Panc1 (cell line): ENCODE measurements around the gene SMAD3. TPM values are rescaled to one million over a fixed set of nuclear protein-coding genes. Genes with fewer than 3 reads are reported as not detected.

Experiments
- ATAC-seq: fragments of 200-7000 bp; cut with Tn5 transposase; 2 replicates; pipeline ENCODE4 v1.9.1; 2020; ENCODE audit warnings: mild to moderate bottlenecking, moderate library complexity
- BruUV-seq: library from RNA; stranded (reverse); fragments of 400-500 nt; replicated peaks from 2 replicates; lab custom pipeline; 2021; lab: Mats Ljungman, UMichigan
- CTCF ChIA-PET: fragments of 300-600 bp; sonication (Branson Sonifier 250); formaldehyde crosslinking; loops from one replicate; lab custom pipeline; 2022; ENCODE audit warnings: antibody characterized with exemption; lab: Charles Lee
- POLR2A ChIA-PET: fragments of 300-600 bp; sonication (Branson Sonifier 250); formaldehyde crosslinking; loops from one replicate; lab custom pipeline; 2022; ENCODE audit warnings: antibody characterized with exemption; lab: Charles Lee
- DNase-seq: peaks from one replicate; pipeline ENCODE4 v3.0.0-alpha.2; 2010; ENCODE audit warnings: low read depth, low spot score
- H3K27ac ChIP-seq: 2 replicates; pipeline ENCODE4 v1.5.1; 2011; ENCODE audit warnings: mild to moderate bottlenecking, low read length, inconsistent platforms
- H3K27me3 ChIP-seq: fragments of 200-500 bp; sonication (Bioruptor generic); 2 replicates; pipeline ENCODE4 v1.6.0; 2014; ENCODE audit warnings: low read length, inconsistent platforms; ENCODE audit not compliant: control insufficient read depth, insufficient read depth
- H3K36me3 ChIP-seq: fragments of 200-500 bp; sonication (Bioruptor generic); 2 replicates; pipeline ENCODE4 v1.5.1; 2014; ENCODE audit warnings: inconsistent platforms, mild to moderate bottlenecking, low read length, moderate library complexity; ENCODE audit not compliant: control insufficient read depth, insufficient read depth
- H3K4me1 ChIP-seq: 2 replicates; pipeline ENCODE4 v1.5.1; 2011; ENCODE audit warnings: inconsistent platforms, mild to moderate bottlenecking, low read length, moderate library complexity; ENCODE audit not compliant: control insufficient read depth, insufficient read depth
- H3K4me3 ChIP-seq, 2 experiments: 2 replicates each; pipeline ENCODE4 v1.5.1; 2011 to 2012; ENCODE audit warnings: low read depth in 2 of 2, low read length in 2 of 2, mild to moderate bottlenecking in 2 of 2, inconsistent platforms in 1 of 2, moderate library complexity in 1 of 2
- H3K9me3 ChIP-seq: fragments of 200-500 bp; sonication (Bioruptor generic); 2 replicates; pipeline ENCODE4 v1.5.1; 2014; ENCODE audit warnings: low read depth, mild to moderate bottlenecking, inconsistent platforms, low read length, moderate library complexity; ENCODE audit not compliant: control insufficient read depth, insufficient read depth
- CTCF ChIP-seq: fragments of 450-650 bp; IDR thresholded peaks from 2 replicates; pipeline ENCODE4 v1.5.1; 2017; ENCODE audit warnings: mild to moderate bottlenecking
- POLR2AphosphoS5 ChIP-seq: IDR thresholded peaks from 2 replicates; pipeline ENCODE4 v1.6.1; 2012; ENCODE audit warnings: mild to moderate bottlenecking, low read depth, low read length, moderate library complexity
- REST ChIP-seq, 2 experiments: IDR thresholded peaks; 2 replicates each; pipeline ENCODE4 v1.6.1; 2011 to 2012; ENCODE audit warnings: low read depth in 2 of 2, control low read depth in 1 of 2, low read length in 1 of 2, mild to moderate bottlenecking in 1 of 2, moderate library complexity in 1 of 2; ENCODE audit not compliant: insufficient read depth in 1 of 2
- SIN3A ChIP-seq: IDR thresholded peaks from 2 replicates; pipeline ENCODE4 v1.6.1; 2012; ENCODE audit warnings: low read depth, mild to moderate bottlenecking, low read length, moderate library complexity, borderline replicate concordance; ENCODE audit not compliant: insufficient read depth
- TCF7L2 ChIP-seq: IDR thresholded peaks from 2 replicates; pipeline ENCODE4 v1.6.1; 2011; ENCODE audit warnings: mild to moderate bottlenecking, low read depth, low read length, inconsistent platforms
- in situ Hi-C: cut with HindIII; loops from 2 replicates; pipeline ENCODE4 v1.10.0; 2016; ENCODE audit warnings: low sequenced_read_pairs, low pct_unique_long_range_greater_than_20kb
- intact Hi-C: fragments of 100-400 bp; cut with micrococcal nuclease; formaldehyde crosslinking; loops from one replicate; pipeline ENCODE4 v1.10.0; 2022; ENCODE audit not compliant: unreplicated experiment
- total RNA-seq: library from RNA; stranded (reverse); gene quantifications from one replicate; pipeline ENCODE4 v1.2.1, GENCODE V29; 2021; ENCODE audit not compliant: unreplicated experiment

The SMAD3 gene
- total RNA-seq, 1 experiment from 2014 or later, result 394 TPM

- ATAC-seq (no peak), DNase-seq (no peak)
- H3K27ac ChIP-seq, result peak overlapping the region; percentile 100
- no TSS peak for BruUV-seq
- no peak for TF ChIP-seq REST (IDR thresholded peaks at IDR 0.05; ENCODE audit: insufficient read depth in 1 of 2, low read depth in 2 of 2, low read length in 1 of 2)
- no peak; the same call in 1 of the 2 replicates for TF ChIP-seq POLR2AphosphoS5
- no peak for TF ChIP-seq SIN3A
- TF ChIP-seq TCF7L2, result no peak
- no peak for TF ChIP-seq CTCF
- no peaks in the 10 kb centered on the region for H3K27me3 ChIP-seq
- in situ Hi-C loops (no loop called here), intact Hi-C loops (no loop called here)
- ChIA-PET POLR2A (interaction anchor here (0.5 kb wide), 1 partner anchor 24 kb away, joined by 3 read pairs; no protein-coding TSS in a partner anchor), CTCF (no interaction called here)
- peaks cover 21% of the 10 kb centered on the region; the same call in 1 of the 2 replicates for H3K36me3 ChIP-seq
- H3K4me3 ChIP-seq, result no peak overlapping the region
- H3K9me3 ChIP-seq, result no peaks in the 10 kb centered on the region
- H3K4me1 ChIP-seq, result peaks cover 94% of the 10 kb centered on the region
These were observed 88.8 kb downstream of the SMAD3 start for GRCh38 chr15:67154249-67154648.

- no peak for ATAC-seq
- Histone ChIP-seq H3K27ac (peak overlapping the region; percentile 100), H3K9me3 (no peaks in the 10 kb centered on the region), H3K4me1 (peaks cover 94% of the 10 kb centered on the region), H3K4me3 (no peak overlapping the region), H3K36me3 (peaks cover 25% of the 10 kb centered on the region; the same call in 1 of the 2 replicates), H3K27me3 (no peaks in the 10 kb centered on the region)
- in situ Hi-C loops (no loop called here), intact Hi-C loops (no loop called here)
- BruUV-seq, result no TSS peak
- TF ChIP-seq TCF7L2 (no peak), SIN3A (no peak), REST (IDR thresholded peaks at IDR 0.05; ENCODE audit: insufficient read depth in 1 of 2, low read depth in 2 of 2, low read length in 1 of 2) (no peak), POLR2AphosphoS5 (no peak), CTCF (no peak)
- ChIA-PET CTCF (no interaction called here), POLR2A (no interaction called here)
- DNase-seq, result no peak
These were observed 91.0 kb downstream of the SMAD3 start for GRCh38 chr15:67156426-67156825.
